Measurements from ENCODE around the gene SFMBT2. TPM values are rescaled to one million over a fixed set of nuclear protein-coding genes. Genes with fewer than 3 reads are reported as not detected.

Gene SFMBT2
- total and polyA plus RNA-seq, 2 of the 4 experiments (the other 2 are of a cell fraction) = 0.70 to 1.3 TPM

- H3K4me3 ChIP-seq (ENCODE audit: insufficient read depth, low read depth, low read length) = no peak overlapping the region
- ATAC-seq (ENCODE audit: low read depth) = no peak
- H3K27ac ChIP-seq (ENCODE audit: insufficient read depth, low read length) = no peak overlapping the region
- no peak overlapping the region for H2AK5ac ChIP-seq (ENCODE audit: low read depth, low read length)
- H3K9me3 ChIP-seq (ENCODE audit: control insufficient read depth, insufficient read depth, low read length) = no peaks in the 10 kb centered on the region
- no peak overlapping the region for H3K18ac ChIP-seq (ENCODE audit: low read depth, low read length)
- no peak overlapping the region for H2BK15ac ChIP-seq (ENCODE audit: low read depth, low read length)
- H3K4ac ChIP-seq (ENCODE audit: low read depth, low read length) = no peak overlapping the region
- H2BK120ac ChIP-seq (ENCODE audit: low read depth, low read length) = no peak overlapping the region
- in situ Hi-C loops (cut with MboI; ENCODE audit: low sequenced_read_pairs) (no loop called here), intact Hi-C loops (cut with micrococcal nuclease) (no loop called here), dilution Hi-C loops (cut with HindIII; ENCODE audit: low sequenced_read_pairs, unreplicated experiment) (loop anchor here (25.0 kb wide), 1 partner anchor 736 kb away; no protein-coding TSS in a partner anchor)
- H3K9ac ChIP-seq (ENCODE audit: low read depth, low read length) = no peak overlapping the region
- TF ChIP-seq RAD21 (IDR thresholded peaks at IDR 0.05; ENCODE audit: low read length) (no peak), BHLHE40 (IDR thresholded peaks at IDR 0.05; ENCODE audit: low read depth, low read length) (no peak), USF2 (IDR thresholded peaks at IDR 0.05; ENCODE audit: low read depth, low read length) (no peak), MAFK (IDR thresholded peaks at IDR 0.05; ENCODE audit: low read depth, low read length) (no peak)
- H2AFZ ChIP-seq (replicated peaks; ENCODE audit: low read length, poor library complexity) = no peak overlapping the region
- no peak overlapping the region for H3K23ac ChIP-seq (ENCODE audit: low read depth, low read length)
- no peak overlapping the region for H3K14ac ChIP-seq (replicated peaks; ENCODE audit: low read depth, low read length)
- H3K27me3 ChIP-seq (ENCODE audit: control insufficient read depth, insufficient read depth, low read length) = peaks cover 2% of the 10 kb centered on the region; the same call in 1 of the 2 replicates
- H3K36me3 ChIP-seq (ENCODE audit: control insufficient read depth, insufficient read depth, low read length) = no peaks in the 10 kb centered on the region
- H4K8ac ChIP-seq (ENCODE audit: low read depth in 2 of 2, low read length in 2 of 2) = no peak overlapping the region
- no peak overlapping the region for H2BK20ac ChIP-seq (ENCODE audit: low read depth, low read length)
- H2AK9ac ChIP-seq (replicated peaks; ENCODE audit: low read depth, low read length, poor library complexity) = no peak overlapping the region
- no peak overlapping the region for H3K4me2 ChIP-seq (ENCODE audit: low read depth, low read length)
- no peaks in the 10 kb centered on the region for H4K20me1 ChIP-seq (ENCODE audit: insufficient read depth, low read length)
- BruUV-seq (replicated peaks) = no TSS peak
- CTCF ChIA-PET = no interaction called here
- H3K9me1 ChIP-seq (ENCODE audit: insufficient read depth, low read length) = no peaks in the 10 kb centered on the region
- DNase-seq = no peak
- H2BK5ac ChIP-seq (ENCODE audit: low read depth, low read length, poor library complexity, severe bottlenecking) = no peak overlapping the region
- POLR2A ChIA-PET (ENCODE audit: unreplicated experiment) = no interaction called here
- no peak overlapping the region for H4K91ac ChIP-seq (ENCODE audit: insufficient read depth, low read depth, low read length)
- no CpG with 5 or more reads among the region's 6 CpGs for whole genome bisulfite sequencing, 2 experiments (ENCODE audit: extremely low coverage in 2 of 2, insufficient read length in 1 of 2)
- H3K4me1 ChIP-seq (ENCODE audit: control insufficient read depth, insufficient read depth, low read length) = no peaks in the 10 kb centered on the region
- H3K56ac ChIP-seq (ENCODE audit: extremely low read depth, insufficient read depth, low read length) = no peak overlapping the region
- no peak overlapping the region for H4K5ac ChIP-seq (ENCODE audit: low read depth, low read length)
- H3K79me1 ChIP-seq (ENCODE audit: low read depth in 1 of 2, low read length in 2 of 2) = no peaks in the 10 kb centered on the region
Measured at GRCh38 chr10:7423521-7423920, 12.7 kb upstream of the SFMBT2 start.

Measured in IMR-90 (cell line).